ENCODE results near the gene PPP1R36.
A peak's percentile ranks its signal among the peaks of the same experiment; 100 is the strongest.

The PPP1R36 gene

DNA sequence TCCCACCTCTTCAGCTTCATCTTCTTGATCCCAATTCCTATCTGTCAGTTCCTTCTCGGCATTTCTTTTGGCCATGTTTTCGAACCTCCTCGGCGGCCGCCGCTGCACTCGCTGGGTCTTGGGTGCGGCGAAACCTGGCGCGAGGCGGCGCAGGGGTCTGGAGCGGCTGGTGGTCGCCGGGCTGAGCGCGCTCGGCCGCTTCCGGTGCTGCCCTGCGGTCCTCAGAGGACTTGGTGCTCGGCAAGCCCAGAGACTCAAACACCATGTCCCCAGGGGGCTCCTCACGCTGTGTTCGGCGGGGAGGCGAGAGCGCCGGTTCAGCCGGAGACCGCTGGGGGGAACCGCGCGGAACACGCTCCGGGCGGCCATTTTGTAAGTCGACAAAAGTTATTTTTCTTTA is 51.8 kb downstream of the PPP1R36 start:
- H3K4me1 ChIP-seq (ENCODE audit: control insufficient read depth, insufficient read depth, low read length), result no peaks in the 10 kb centered on the region

DNA sequence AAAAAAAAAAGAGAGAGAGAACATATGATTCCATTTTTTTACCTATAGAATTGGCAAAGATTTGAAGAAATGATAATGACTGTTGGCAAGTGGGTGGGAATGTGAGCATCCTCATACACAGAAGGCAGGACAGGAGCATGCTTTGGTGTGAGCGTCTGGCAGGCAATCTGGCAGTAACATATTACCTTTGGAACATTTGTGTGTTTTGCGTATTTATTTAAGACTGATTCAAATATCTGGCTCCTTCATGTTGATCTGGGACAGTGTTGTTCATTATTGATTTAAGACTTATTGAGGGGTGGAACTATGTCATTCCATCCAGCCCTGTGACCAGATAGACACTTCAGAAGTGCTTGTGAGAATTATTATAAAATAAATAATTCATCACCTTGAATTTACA is 53.1 kb downstream of the PPP1R36 start:
- peaks cover 16% of the 10 kb centered on the region for H3K27me3 ChIP-seq (replicated peaks; ENCODE audit: control insufficient read depth, insufficient read depth, low read length)
- DNase-seq (ENCODE audit: low read depth), result no peak
- no peak overlapping the region for H3K4me3 ChIP-seq (ENCODE audit: low read length)
- H3K9me3 ChIP-seq (ENCODE audit: control insufficient read depth, low read length), result no peaks in the 10 kb centered on the region
- H3K36me3 ChIP-seq (ENCODE audit: control insufficient read depth, insufficient read depth, low read length, severe bottlenecking), result no peaks in the 10 kb centered on the region
- H3K4me1 ChIP-seq (ENCODE audit: control insufficient read depth, insufficient read depth, low read length), result no peaks in the 10 kb centered on the region
- no peak overlapping the region for H3K9ac ChIP-seq (ENCODE audit: low read length)

More for the DNA sequence above, 51.8 kb downstream of the PPP1R36 start:
- H3K9ac ChIP-seq (ENCODE audit: low read length), result no peak overlapping the region
- H3K9me3 ChIP-seq (ENCODE audit: control insufficient read depth, low read length), result no peaks in the 10 kb centered on the region
- H3K36me3 ChIP-seq (ENCODE audit: control insufficient read depth, insufficient read depth, low read length, severe bottlenecking), result no peaks in the 10 kb centered on the region
- no peak for DNase-seq (ENCODE audit: low read depth)
- peak overlapping the region; percentile 41 for H3K4me3 ChIP-seq (ENCODE audit: low read length)
- peaks cover 16% of the 10 kb centered on the region for H3K27me3 ChIP-seq (replicated peaks; ENCODE audit: control insufficient read depth, insufficient read depth, low read length)

DNA sequence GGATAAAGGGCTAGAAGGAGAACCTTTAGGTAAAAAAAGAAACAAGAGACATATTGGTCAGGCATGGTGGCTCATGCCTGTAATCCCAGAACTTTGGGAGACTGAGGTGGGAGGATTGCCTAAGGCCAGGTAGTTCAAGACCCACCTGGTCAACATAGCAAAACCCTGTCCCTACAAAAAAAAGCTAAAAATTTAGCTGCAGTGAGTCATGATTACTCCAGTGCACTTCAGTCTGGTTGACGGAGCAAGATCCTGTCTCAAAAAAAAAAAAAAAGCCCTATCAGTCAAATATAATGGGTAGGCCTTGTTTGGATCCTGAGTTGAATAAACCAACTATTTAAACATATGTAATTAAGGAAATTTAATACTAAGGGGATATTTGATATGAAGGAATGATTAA is 54.2 kb downstream of the PPP1R36 start:
- H3K9ac ChIP-seq (ENCODE audit: low read length), result no peak overlapping the region
- DNase-seq (ENCODE audit: low read depth), result no peak
- H3K36me3 ChIP-seq (ENCODE audit: control insufficient read depth, insufficient read depth, low read length, severe bottlenecking), result no peaks in the 10 kb centered on the region
- H3K9me3 ChIP-seq (ENCODE audit: control insufficient read depth, low read length), result no peaks in the 10 kb centered on the region
- peaks cover 16% of the 10 kb centered on the region for H3K27me3 ChIP-seq (replicated peaks; ENCODE audit: control insufficient read depth, insufficient read depth, low read length)
- no peaks in the 10 kb centered on the region for H3K4me1 ChIP-seq (ENCODE audit: control insufficient read depth, insufficient read depth, low read length)
- no peak overlapping the region for H3K4me3 ChIP-seq (ENCODE audit: low read length)

DNA sequence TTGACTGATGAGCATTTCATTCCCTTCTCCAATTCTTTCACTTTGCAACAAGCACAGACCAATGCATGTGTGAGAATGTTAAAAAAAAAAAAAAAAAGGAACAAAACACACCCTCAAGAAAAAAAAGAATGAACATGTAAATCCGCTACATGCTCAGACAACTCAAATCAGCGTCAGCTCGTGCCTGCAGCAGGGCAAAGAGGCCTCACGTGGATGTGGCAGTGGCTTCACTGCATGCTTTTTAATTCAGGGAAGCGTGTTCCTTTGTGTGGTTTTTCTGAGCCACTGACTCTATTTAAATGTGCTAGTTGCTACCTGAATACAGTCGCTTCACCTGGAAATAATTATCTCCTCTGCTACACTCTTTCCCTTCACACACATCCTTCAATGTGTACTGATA is 55.1 kb downstream of the PPP1R36 start:
- Histone ChIP-seq H3K9ac (ENCODE audit: low read length) (no peak overlapping the region), H3K36me3 (ENCODE audit: control insufficient read depth, insufficient read depth, low read length, severe bottlenecking) (no peaks in the 10 kb centered on the region), H3K4me3 (ENCODE audit: low read length) (no peak overlapping the region), H3K27me3 (replicated peaks; ENCODE audit: control insufficient read depth, insufficient read depth, low read length) (peaks cover 16% of the 10 kb centered on the region), H3K4me1 (ENCODE audit: control insufficient read depth, insufficient read depth, low read length) (no peaks in the 10 kb centered on the region), H3K9me3 (ENCODE audit: control insufficient read depth, low read length) (no peaks in the 10 kb centered on the region)
- DNase-seq (ENCODE audit: low read depth), result no peak

DNA sequence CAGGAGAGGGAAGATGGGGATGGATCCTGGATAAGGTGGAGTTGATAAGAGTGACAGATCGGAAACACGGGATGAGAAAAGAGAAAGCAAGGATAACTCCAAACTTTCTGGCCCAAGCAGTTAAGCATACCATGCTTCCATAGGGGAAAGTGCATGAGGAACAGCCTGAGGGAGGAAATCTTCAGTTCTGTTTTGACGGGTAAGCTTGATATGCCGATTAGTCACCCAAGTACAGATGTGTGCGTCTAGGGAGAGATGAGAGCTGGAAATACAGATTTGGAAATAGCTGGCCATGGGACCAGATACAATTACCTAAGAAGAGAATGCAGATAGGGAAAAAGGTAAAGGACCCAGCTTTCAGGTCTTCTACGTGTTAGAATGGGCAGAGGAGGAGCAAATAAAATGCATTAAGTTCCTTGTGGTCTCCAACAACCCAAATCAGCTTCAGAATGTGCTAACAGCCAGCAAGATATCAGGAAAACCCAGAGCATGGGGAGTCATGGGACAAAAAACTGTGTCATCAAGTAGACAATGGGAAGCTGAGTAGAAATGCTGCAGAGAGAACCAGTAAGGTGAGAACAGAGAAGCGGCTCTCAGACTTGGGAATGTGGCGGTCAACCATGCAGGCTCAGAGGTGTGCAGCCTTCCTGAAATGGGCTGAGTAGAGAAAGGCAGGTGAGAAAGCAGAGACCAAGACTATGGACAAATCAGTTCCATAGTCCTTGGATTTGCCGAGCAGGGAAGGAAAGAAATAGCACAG is 56.3 kb downstream of the PPP1R36 start:
- no peaks in the 10 kb centered on the region for H3K36me3 ChIP-seq (ENCODE audit: control insufficient read depth, insufficient read depth, low read length, severe bottlenecking)
- H3K4me1 ChIP-seq (ENCODE audit: control insufficient read depth, insufficient read depth, low read length), result peaks cover 6% of the 10 kb centered on the region
- no peak overlapping the region for H3K4me3 ChIP-seq (ENCODE audit: low read length)
- H3K27me3 ChIP-seq (replicated peaks; ENCODE audit: control insufficient read depth, insufficient read depth, low read length), result peaks cover 16% of the 10 kb centered on the region
- H3K9ac ChIP-seq (ENCODE audit: low read length), result no peak overlapping the region
- H3K9me3 ChIP-seq (ENCODE audit: control insufficient read depth, low read length), result no peaks in the 10 kb centered on the region
- DNase-seq (ENCODE audit: low read depth), result peak; percentile 29

DNA sequence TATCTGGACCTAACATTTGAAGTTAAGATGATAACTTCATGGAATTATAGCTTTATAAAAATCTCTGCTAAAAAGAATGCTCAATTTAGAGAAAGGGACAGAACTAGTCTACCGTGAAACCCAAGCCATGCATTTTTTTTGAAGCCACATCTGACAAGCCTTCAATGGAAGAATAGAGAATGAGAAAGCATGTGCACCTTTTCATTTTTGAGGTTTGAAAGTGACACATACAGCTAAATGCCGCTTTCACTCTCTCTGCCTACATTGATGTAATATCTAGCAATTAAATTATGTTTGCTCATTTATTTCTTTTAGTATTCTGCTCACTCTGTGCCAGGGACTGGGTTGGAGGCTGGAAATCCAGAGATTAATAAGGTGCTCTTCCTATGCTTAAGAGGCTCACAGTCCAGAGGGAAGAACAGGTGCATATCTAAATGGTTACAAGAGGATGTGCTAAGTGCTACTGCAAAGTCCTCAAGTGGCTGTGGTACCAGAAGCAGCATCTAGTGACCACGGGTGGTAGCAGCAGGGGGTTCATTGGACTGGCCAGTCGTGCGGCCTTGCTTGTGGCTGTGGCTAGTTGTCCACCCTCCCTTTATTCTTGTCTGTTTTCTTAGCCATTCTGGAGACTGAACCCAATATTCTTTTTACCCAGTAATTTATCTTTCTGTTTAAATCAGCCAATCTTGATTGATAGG is 60.4 kb downstream of the PPP1R36 start:
- Histone ChIP-seq H3K36me3 (ENCODE audit: control insufficient read depth, insufficient read depth, low read length, severe bottlenecking) (no peaks in the 10 kb centered on the region), H3K4me1 (ENCODE audit: control insufficient read depth, insufficient read depth, low read length) (peaks cover 47% of the 10 kb centered on the region), H3K9ac (ENCODE audit: low read length) (no peak overlapping the region), H3K9me3 (ENCODE audit: control insufficient read depth, low read length) (no peaks in the 10 kb centered on the region), H3K27me3 (replicated peaks; ENCODE audit: control insufficient read depth, insufficient read depth, low read length) (peaks cover 10% of the 10 kb centered on the region), H3K4me3 (ENCODE audit: low read length) (no peak overlapping the region)
- no peak for DNase-seq (ENCODE audit: low read depth)

DNA sequence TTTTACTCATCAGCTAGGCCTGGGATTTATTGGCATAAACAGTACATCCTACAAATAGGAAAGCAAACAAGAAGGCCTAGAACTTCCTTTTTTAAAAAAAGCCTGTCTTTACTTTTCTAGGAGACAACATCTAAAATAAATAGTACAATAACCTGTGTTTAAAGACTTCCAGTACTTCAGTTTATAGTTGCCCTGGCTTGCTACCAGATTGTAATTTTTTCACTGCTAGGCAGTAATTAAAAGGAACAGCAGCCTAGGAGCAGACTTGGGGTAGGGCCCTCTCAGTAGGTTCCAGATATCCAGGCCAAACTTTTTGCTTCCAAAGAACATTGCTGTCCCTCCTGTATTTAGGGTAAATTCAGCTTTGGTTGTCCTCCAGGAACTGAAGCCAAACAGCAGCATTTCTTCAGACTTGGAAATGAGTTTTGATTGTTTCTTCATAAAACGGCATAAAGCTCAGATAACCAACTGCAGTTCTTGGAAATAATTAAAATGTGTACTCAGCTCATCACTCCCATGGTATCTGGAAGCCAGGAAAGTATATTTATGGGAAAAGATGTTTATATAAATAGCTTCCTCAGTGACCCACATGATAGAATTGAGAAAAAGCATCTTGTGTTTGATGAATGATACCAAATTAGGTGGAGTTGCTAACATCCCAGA is 61.7 kb downstream of the PPP1R36 start:
- Histone ChIP-seq H3K9ac (ENCODE audit: low read length) (peak overlapping the region; percentile 51), H3K27me3 (replicated peaks; ENCODE audit: control insufficient read depth, insufficient read depth, low read length) (no peaks in the 10 kb centered on the region), H3K4me1 (ENCODE audit: control insufficient read depth, insufficient read depth, low read length) (peaks cover 49% of the 10 kb centered on the region), H3K9me3 (ENCODE audit: control insufficient read depth, low read length) (no peaks in the 10 kb centered on the region), H3K36me3 (ENCODE audit: control insufficient read depth, insufficient read depth, low read length, severe bottlenecking) (no peaks in the 10 kb centered on the region), H3K4me3 (ENCODE audit: low read length) (no peak overlapping the region)
- DNase-seq (ENCODE audit: low read depth), result peak; percentile 58

DNA sequence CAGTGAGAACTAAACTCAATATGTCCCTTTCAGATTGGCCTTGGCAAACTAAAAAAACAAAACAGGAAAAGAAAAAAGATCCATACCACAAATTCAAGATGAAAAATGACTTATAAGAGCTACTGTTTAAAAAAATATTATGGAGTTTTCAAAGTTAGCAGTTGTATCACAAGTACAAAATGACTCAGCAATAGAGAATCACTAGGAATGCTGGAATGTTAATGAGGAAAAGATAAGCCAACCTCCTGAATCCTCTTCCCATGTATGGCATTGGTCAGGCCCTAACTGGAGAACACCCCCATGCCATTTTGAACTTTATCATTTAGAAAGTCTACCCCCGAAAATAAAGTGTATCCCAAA is 62.2 kb downstream of the PPP1R36 start:
- no peaks in the 10 kb centered on the region for H3K36me3 ChIP-seq (ENCODE audit: control insufficient read depth, insufficient read depth, low read length, severe bottlenecking)
- peak overlapping the region; percentile 51 for H3K9ac ChIP-seq (ENCODE audit: low read length)
- DNase-seq (ENCODE audit: low read depth), result peak; percentile 40
- no peaks in the 10 kb centered on the region for H3K9me3 ChIP-seq (ENCODE audit: control insufficient read depth, low read length)
- peaks cover 49% of the 10 kb centered on the region for H3K4me1 ChIP-seq (ENCODE audit: control insufficient read depth, insufficient read depth, low read length)
- H3K27me3 ChIP-seq (replicated peaks; ENCODE audit: control insufficient read depth, insufficient read depth, low read length), result no peaks in the 10 kb centered on the region
- no peak overlapping the region for H3K4me3 ChIP-seq (ENCODE audit: low read length)

DNA sequence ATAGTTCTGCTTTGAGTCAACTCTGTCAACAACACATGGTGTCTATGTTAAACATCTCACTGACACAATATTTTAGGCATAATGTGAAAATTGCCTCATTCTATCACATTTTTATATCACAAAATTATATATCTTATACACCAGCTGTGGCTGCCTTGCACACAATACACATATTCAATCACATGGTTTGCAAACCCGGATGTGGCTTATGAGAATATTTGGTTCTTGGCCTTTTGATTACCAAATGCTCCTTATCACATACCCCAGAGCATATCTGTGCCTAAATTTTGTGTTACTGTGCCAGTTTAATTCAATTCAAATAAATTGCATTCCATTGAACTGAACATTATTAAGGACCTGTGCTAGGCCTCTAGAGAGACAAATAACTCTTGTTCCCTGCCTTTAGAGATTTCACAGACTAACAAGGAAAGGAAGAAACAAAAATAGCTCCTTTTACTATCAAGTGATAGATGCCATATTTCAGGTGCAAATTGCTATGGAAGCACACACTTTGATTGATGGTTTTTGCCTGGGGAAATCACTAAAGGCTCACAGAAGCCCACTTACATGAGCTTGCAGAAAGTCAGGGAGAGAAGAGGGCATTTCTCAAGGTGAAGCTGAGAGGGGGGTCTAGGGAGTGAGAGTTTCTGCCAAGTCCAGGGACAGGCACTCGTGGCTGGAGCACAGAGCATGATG is 63.4 kb downstream of the PPP1R36 start:
- no peak overlapping the region for H3K4me3 ChIP-seq (ENCODE audit: low read length)

DNA sequence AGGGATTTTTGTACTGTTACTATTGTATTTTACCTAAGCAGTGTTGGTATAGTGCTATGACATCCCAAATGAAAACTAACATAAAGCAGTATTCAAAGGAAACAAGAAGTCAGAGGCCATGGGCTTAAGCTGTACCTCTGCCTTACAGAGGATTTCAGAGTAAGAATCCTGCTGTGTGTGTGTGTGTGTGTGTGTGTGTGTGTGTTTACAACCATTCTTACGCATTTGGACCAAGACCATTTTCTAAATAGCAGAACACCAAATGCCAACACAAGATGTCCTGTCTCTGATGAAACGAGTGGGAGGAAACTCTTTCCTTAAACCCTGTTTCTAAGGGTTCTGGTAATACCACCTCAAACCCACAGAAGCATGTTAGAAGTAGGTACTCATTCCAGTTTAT is 64.4 kb downstream of the PPP1R36 start:
- H3K9ac ChIP-seq (ENCODE audit: low read length), result no peak overlapping the region
- no peak overlapping the region for H3K4me3 ChIP-seq (ENCODE audit: low read length)
- no peaks in the 10 kb centered on the region for H3K9me3 ChIP-seq (ENCODE audit: control insufficient read depth, low read length)
- peaks cover 49% of the 10 kb centered on the region for H3K4me1 ChIP-seq (ENCODE audit: control insufficient read depth, insufficient read depth, low read length)
- no peak for DNase-seq (ENCODE audit: low read depth)
- H3K36me3 ChIP-seq (ENCODE audit: control insufficient read depth, insufficient read depth, low read length, severe bottlenecking), result no peaks in the 10 kb centered on the region
- H3K27me3 ChIP-seq (replicated peaks; ENCODE audit: control insufficient read depth, insufficient read depth, low read length), result no peaks in the 10 kb centered on the region

More for the DNA sequence above, 63.4 kb downstream of the PPP1R36 start:
- Histone ChIP-seq H3K9ac (ENCODE audit: low read length) (peak overlapping the region; percentile 51), H3K27me3 (replicated peaks; ENCODE audit: control insufficient read depth, insufficient read depth, low read length) (no peaks in the 10 kb centered on the region), H3K36me3 (ENCODE audit: control insufficient read depth, insufficient read depth, low read length, severe bottlenecking) (no peaks in the 10 kb centered on the region), H3K9me3 (ENCODE audit: control insufficient read depth, low read length) (no peaks in the 10 kb centered on the region), H3K4me1 (ENCODE audit: control insufficient read depth, insufficient read depth, low read length) (peaks cover 49% of the 10 kb centered on the region)
- DNase-seq (ENCODE audit: low read depth), result no peak

DNA sequence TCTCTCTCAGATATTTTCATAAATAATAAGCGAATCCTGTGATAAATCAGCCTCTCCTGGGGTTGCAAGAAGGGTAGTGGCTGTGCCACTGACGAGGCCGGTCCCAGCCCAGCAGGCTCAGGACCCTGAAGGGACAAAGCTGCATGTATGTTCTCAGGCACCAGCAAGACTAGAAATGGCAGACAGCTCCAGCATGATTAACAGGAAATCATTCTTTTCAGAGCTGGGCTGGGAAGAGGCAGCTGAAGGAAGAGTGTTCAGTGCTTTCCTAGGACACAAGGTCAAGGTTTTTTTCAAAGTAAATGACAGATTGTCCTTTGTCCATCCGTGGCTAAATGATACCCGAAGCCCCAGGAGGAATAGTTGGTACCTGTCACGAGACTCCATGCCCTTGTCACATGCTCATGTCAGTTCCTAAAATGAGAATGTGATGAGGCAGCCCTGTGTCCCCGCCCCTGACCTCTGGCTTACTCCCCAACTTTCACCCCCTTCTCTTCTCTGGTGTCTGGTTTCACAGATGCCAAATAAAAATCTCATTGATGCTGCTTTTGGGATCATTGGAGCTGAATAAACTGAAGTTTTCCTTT is 65.1 kb downstream of the PPP1R36 start:
- no peak overlapping the region for H3K4me3 ChIP-seq (ENCODE audit: low read length)
- H3K9me3 ChIP-seq (ENCODE audit: control insufficient read depth, low read length), result no peaks in the 10 kb centered on the region
- DNase-seq (ENCODE audit: low read depth), result no peak

More for the DNA sequence above, 65.1 kb downstream of the PPP1R36 start:
- Histone ChIP-seq H3K9ac (ENCODE audit: low read length) (no peak overlapping the region), H3K4me1 (ENCODE audit: control insufficient read depth, insufficient read depth, low read length) (peaks cover 49% of the 10 kb centered on the region), H3K36me3 (ENCODE audit: control insufficient read depth, insufficient read depth, low read length, severe bottlenecking) (no peaks in the 10 kb centered on the region), H3K27me3 (replicated peaks; ENCODE audit: control insufficient read depth, insufficient read depth, low read length) (no peaks in the 10 kb centered on the region)
